Left lobe of liver (tissue), 2 donors: ENCODE measurements around the gene SIGLEC9. TPM values are rescaled to one million over a fixed set of nuclear protein-coding genes. Genes with fewer than 3 reads are reported as not detected.

Source experiments
- ATAC-seq: fragments of 200-7000 bp; cut with Tn5 transposase; one replicate; pipeline ENCODE4 v1.9.1; 2020; ENCODE audit warnings: mild to moderate bottlenecking, moderate library complexity
- DNase-seq: peaks from one replicate; pipeline ENCODE4 v3.0.0-alpha.2; 2020; ENCODE audit warnings: low spot score
- total RNA-seq: library from RNA; stranded (reverse); gene quantifications from one replicate; pipeline ENCODE4 v1.2.1, GENCODE V29; 2021
- donor health status: DM: no; HTN: no; CAD: no; lungs with moderate emphysema.
- donor health status: DM: no; HTN: yes; CAD: no.

Gene SIGLEC9
- total RNA-seq, 1 donor from 2014 or later = 4.8 TPM

DNA sequence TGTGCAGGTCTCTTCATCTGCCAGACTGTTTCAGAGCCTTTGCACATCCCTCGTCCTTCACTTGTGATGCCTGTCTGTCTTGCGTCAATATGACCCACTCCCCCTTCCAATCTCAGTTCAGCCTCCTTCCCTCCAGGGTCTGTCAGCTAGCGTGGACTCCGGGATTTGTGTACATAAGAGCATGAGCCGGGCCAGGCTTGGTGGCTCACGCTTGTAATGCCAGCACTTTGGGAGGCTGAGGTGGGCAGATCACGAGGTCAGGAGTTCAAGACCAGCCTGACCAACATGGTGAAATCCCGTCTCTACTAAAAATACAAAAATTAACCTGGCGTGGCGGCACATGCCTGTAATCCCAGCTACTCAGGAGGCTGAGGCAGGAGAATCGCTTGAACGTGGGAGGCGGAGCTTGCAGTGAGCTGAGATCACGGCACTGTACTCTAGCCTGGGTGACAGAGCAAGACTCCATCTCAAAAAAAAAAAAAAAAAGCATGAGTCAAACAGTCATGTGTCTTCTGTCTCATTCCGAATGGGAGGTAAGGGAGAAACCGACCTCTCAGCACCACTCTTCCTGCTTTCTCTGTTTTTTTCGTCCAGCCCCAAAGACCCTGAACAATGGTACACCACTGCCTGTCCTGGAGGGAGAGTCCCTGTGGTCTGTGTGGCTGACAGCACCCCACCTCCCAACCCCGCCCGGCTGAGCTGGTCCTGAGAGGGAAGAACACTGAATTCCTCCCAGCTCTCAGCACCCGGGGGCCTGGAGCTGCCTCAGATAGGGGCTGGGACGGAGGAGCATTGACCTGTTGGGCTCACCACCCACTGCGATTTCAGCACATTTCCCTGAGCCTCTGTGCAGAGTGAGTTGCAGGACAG lies 2.4 kb upstream of the SIGLEC9 start:
- DNase-seq (no peak), ATAC-seq (peak; percentile 32)

- ATAC-seq = no peak
- no peak for DNase-seq
These were observed 1.3 kb upstream of the SIGLEC9 start for GRCh38 chr19:51123381-51123800.

DNA sequence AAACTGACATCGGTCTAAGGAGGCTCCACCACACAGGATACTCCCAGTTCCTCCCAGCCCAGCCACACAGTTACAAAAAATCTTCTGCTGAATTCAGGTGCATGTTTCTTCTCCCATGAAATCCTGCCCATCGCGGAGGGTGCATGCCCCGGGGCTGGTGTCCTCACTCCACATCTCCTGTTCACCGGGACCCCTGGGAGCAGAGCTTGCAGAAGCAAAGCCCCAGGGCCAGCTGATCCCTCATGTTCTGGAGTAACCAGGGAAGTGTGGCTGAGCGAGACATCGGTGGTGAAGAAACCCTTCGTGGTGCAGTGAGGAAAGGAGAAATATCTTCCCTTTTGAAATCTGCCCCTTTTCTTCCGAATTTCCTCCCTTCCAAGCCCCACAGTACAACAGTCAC lies 904 bp upstream of the SIGLEC9 start:
- no peak for DNase-seq
- ATAC-seq = no peak

- DNase-seq = no peak
- ATAC-seq = no peak
These were observed 490 bp upstream of the SIGLEC9 start for GRCh38 chr19:51124216-51124615.

DNA sequence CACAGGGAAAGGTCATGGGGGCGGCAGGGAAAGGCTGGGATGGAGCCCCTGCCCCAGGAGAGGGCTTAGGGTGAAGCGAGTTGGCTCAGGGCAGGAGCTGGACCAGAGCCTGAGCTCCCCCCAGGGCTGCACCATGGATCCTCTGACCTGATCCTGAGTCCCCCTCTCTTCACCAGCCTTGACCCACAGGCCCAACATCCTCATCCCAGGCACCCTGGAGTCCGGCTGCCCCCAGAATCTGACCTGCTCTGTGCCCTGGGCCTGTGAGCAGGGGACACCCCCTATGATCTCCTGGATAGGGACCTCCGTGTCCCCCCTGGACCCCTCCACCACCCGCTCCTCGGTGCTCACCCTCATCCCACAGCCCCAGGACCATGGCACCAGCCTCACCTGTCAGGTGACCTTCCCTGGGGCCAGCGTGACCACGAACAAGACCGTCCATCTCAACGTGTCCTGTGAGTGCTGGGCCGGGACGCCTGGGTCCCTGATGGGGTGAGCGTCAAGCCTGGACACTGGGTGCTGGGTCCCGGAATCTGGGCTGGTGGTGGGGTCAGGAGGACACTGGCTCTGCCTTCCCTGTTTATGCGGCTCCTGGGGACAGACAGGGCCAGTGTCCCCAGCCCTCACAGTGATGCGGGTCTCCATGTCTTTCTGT lies 842 bp downstream of the SIGLEC9 start:
- ATAC-seq = no peak
- DNase-seq = no peak

DNA sequence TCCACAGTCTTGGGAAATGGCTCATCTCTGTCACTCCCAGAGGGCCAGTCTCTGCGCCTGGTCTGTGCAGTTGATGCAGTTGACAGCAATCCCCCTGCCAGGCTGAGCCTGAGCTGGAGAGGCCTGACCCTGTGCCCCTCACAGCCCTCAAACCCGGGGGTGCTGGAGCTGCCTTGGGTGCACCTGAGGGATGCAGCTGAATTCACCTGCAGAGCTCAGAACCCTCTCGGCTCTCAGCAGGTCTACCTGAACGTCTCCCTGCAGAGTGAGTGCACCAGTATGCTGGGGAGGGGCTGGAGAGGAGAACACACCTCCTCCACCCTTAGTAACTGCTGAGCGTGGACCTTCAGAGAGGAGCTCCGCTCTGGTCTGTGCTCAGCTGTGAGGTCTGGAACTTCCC lies 2.3 kb downstream of the SIGLEC9 start:
- no peak for ATAC-seq
- no peak for DNase-seq

DNA sequence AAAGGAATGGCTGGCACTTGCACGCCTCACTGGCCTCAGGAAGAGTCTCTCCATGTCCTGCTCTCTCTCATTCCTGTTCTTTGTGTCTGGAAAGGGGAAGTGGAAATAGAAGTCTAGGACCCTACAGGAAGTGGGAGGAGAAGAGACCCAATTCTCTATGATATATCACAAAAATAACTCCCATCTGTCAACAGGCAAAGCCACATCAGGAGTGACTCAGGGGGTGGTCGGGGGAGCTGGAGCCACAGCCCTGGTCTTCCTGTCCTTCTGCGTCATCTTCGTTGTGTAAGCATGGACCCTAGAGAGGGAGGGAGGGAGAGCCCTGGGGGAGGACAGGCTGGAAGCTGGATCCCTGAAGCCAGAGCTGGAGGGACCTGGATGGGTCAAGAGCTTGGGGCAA lies 3.0 kb downstream of the SIGLEC9 start:
- peak; percentile 20 for ATAC-seq

DNA sequence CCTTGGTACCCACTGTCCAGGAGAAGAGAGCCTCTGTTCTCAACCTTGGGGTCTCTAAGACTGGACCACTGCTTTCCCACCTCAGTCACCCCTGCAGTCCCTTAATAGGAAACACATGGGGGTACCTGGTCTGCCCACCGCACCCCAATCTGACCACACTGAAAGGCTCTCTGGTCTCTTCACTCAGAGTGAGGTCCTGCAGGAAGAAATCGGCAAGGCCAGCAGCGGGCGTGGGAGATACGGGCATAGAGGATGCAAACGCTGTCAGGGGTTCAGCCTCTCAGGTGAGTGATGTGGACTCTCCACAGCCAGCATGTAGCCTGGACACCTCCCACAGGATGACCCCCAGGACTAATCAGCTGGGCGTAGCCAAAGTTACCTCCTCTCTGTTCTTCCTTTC lies 3.5 kb downstream of the SIGLEC9 start:
- ATAC-seq = no peak

More for the DNA sequence above, 3.0 kb downstream of the SIGLEC9 start:
- DNase-seq = no peak

GRCh38 chr19:51129716-51130115 lies 5.0 kb downstream of the SIGLEC9 start:
- DNase-seq (no peak), ATAC-seq (no peak)

More for the DNA sequence above, 3.5 kb downstream of the SIGLEC9 start:
- no peak for DNase-seq

GRCh38 chr19:51131780-51132680 lies 7.3 kb downstream of the SIGLEC9 start:
- ATAC-seq = peak; percentile 64
- DNase-seq = peak; percentile 54

DNA sequence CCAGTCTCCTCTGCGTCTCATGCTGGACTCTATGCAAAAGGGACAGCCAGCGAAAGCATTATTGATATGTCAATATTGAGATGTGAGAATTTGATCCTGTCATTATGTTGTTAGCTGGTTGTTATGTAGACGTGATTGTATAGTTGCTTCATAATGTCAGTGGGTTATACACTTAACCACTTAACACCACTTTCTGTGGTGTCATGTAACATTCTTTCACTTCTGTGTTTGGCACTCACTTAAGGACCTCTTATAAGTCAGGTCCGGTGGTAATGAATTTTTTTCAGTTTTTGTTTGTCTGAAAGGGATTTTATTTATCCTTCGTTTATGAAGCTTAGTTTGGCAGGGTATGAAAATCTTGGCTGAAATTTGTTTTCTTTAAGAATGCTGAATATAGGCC lies 10.3 kb downstream of the SIGLEC9 start:
- ATAC-seq = no peak
- DNase-seq = no peak

GRCh38 chr19:51135986-51136762 lies 11.5 kb downstream of the SIGLEC9 start:
- DNase-seq (no peak), ATAC-seq (no peak)

DNA sequence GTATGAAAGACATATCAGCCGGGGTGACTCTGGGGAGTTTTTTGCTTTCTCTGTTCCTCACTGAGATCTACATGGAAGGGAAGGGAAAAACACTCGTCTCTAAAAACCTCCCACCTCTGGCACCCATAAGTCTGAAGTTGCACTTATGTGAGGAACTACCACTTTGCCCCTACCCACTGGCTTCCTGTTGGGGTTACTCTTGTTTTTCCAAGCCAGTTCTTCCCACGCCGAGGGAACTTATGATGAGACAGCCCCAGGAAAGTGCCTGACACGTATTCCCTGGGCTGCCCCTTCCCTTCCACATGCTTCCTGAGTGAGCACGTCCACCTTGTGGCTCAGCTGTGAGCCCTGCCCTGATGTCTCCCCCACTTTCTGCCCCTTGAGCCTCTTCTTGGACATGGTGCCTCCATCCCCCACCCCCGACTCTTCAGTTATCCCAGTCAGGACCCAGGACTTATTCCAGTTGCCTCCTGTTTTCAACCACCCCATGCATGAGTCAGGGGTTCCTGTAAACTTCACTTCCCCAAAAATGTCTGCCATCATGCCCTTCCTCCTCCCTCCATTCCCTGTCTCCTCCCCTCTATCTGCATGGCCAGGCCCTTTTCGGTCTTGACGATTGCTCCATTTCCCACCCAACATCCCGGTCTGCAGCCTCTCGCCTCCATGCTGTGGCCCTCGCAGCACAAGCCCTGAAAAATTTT lies 12.3 kb downstream of the SIGLEC9 start:
- DNase-seq (peak; percentile 46), ATAC-seq (peak; percentile 41)

DNA sequence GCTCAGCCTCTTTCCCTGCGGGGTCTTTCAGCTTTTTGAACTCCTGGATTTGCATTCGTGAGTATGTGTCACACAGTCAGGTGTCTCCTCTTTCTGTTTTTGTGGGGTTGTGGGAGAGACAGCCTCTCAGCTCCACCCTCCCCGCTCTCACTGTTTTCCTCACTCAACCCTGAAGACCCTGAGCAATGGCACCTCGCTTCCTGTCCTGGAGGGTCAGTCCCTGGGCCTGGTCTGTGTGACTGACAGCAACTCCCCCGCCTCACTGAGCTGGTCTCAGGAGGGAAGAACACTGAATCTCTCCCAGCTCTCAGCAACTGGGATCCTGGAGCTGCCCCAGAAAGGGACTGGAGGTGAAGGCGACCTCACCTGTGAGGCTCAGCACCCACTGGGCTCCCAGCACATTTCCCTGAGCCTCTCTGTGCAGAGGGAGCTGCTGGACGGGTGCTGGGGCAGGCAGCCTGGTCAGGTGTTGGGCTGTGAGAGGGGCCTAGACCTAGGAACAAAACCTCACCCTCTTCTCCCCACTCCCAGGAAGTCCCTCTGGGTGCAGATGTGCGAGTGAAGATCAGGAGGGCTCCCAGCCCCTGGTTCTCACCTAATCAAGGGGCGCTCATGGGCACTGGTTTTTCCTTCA lies 13.2 kb downstream of the SIGLEC9 start:
- DNase-seq = peak; percentile 40
- ATAC-seq = no peak

DNA sequence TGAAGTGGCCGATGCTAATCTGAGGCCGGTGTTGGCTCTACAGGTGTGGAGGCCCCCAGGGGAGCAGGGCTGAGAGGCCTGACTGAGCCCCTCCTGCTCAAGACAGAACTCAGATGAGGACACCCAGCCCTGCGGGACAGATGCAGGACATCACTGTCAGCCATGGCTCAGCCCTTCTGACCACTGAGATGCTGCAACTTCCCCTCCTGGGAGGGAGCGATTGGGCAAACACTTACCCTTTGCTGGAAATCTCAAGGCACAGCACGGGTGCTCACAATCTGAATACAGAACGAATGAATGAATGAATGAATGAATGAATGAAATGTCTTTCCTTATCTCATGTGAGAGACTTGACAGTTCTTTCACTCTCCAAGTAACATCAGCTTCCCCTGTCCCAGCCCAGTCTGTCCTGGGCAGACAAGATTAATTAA lies 13.9 kb downstream of the SIGLEC9 start:
- DNase-seq (peak; percentile 56), ATAC-seq (peak; percentile 28)

DNA sequence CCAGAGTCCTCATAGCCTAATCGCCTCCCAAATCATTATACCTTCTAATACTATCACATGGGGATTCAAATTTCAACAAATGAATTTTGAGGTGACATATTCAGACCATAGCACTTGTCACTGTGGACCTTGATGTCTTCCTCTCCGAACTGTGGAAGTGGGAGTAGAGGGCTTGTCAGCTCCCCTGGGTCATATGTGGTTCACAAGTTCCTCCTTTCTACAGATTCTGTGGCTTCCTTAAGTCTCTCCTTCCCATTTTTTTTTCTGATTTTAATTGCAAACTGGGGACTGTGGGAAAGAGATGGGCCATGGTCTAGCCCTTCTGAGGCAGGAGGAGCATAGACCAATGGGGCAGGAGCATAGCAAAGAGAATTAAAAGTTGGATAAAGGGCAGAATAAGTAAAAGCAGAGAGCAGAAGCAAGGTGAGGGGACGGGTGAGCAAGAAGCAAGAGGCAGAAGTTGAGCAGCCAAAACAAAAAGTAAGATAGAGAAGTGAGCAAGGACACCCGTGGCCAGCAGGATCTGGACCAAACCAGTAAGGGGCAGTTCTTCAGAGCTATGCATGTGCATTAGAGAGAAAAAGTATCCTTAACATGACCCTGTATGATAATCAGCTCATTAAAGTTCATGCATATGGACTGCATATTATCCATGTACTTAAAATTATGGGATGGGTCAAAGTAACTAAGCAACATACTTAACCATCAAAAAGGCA lies 14.8 kb downstream of the SIGLEC9 start:
- DNase-seq = peak; percentile 28
- ATAC-seq = no peak

DNA sequence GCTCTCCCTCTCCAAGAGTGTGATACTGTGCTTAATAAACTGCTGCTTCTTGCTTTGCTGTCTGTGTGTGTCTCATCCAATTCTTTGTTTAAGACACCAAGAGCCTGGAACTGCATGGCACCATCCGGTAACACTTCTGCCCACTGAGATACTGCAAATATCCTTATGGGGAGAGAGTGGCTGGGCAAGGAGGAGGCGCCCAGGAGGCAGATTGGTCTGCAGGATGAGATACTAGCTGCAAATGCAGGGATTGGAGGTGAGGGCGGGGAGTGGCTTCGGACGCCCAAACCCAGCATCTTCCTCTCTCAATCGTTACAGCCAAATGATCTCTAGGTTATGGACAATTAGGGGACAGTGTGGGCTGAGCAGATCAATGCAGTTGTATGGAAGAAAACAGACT lies 15.7 kb downstream of the SIGLEC9 start:
- ATAC-seq (no peak), DNase-seq (no peak)

DNA sequence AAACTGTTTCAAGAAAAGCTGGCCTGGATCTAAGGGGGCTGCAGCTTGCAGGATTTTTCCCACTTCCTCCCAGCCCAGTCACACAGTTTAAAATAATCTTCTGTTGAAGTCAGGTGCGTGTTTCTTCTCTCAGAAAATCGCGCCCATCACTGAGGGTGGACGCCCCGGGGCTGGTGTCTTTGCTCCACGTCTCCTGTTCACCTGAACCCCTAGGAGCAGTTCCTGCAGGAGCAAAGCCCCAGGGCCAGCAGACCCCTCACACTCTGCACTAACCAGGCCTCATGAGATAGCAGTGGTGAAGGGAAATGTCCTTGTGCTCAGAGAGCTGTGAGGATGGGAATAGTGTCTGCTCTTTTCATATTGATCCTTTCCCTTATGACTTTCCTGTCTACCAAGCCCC lies 16.5 kb downstream of the SIGLEC9 start:
- no peak for DNase-seq
- no peak for ATAC-seq

DNA sequence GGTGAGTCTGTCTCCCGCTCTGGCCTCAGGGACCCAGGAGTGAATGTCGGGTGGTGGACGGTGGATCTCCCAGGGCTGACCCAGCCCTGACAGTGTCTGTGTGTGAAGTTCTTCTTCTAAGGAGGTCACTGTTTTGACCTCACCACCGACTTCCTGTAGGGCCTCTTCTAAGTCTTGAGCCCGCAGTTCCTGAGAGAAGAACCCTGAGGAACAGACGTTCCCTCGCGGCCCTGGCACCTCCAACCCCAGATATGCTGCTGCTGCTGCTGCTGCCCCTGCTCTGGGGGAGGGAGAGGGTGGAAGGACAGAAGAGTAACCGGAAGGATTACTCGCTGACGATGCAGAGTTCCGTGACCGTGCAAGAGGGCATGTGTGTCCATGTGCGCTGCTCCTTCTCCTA lies 17.4 kb downstream of the SIGLEC9 start, which contains the start of gene SIGLEC7:
TSS of gene SIGLEC7 (plus strand) at position 183 of the 400 bp plus-strand sequence. CDS start at position 252, 69 bp downstream.
- ATAC-seq (peak; percentile 48), DNase-seq (peak; percentile 46)
